Immature natural killer cell (primary cell): ENCODE data around the gene ST6GALNAC1. TPM values are rescaled to one million over a fixed set of nuclear protein-coding genes. Genes with fewer than 3 reads are reported as not detected.
"Not testable (repeated sequence)": the region's sequence is repeated elsewhere in the genome, so short reads cannot be mapped to it uniquely, and the experiment has no call there.

Source experiments
- DNase-seq, 3 donors: peaks; one replicate each; pipeline ENCODE4 v3.0.0; 2022; ENCODE audit warnings: mixed read lengths in 1 of 3
- H3K27ac Mint-ChIP-seq, 6 donors: one replicate each; pipeline ENCODE4 v1.8.0; 2020; ENCODE audit warnings: mixed read lengths in 6 of 6, mild to moderate bottlenecking in 5 of 6, inconsistent platforms in 4 of 6, moderate library complexity in 3 of 6
- H3K27me3 Mint-ChIP-seq, 3 donors: one replicate each; pipeline ENCODE4 v1.8.0; 2020 to 2021; ENCODE audit warnings: low read depth in 3 of 3, mild to moderate bottlenecking in 3 of 3, mixed read lengths in 3 of 3, moderate library complexity in 3 of 3, inconsistent platforms in 1 of 3
- H3K36me3 Mint-ChIP-seq, 3 donors: one replicate each; pipeline ENCODE4 v1.8.0; 2020; ENCODE audit warnings: mixed read lengths in 3 of 3, inconsistent platforms in 2 of 3, mild to moderate bottlenecking in 2 of 3
- H3K4me1 Mint-ChIP-seq, 2 donors: one replicate each; pipeline ENCODE4 v1.8.0; 2020; ENCODE audit warnings: inconsistent platforms in 2 of 2, mild to moderate bottlenecking in 2 of 2, mixed read lengths in 2 of 2, moderate library complexity in 1 of 2
- H3K4me3 Mint-ChIP-seq, 5 donors: one replicate each; pipeline ENCODE4 v1.8.0; 2020; ENCODE audit warnings: mild to moderate bottlenecking in 5 of 5, mixed read lengths in 5 of 5, inconsistent platforms in 3 of 5, moderate library complexity in 3 of 5
- H3K9me3 Mint-ChIP-seq, 6 donors: one replicate each; pipeline ENCODE4 v1.8.0; 2020; ENCODE audit warnings: mild to moderate bottlenecking in 6 of 6, mixed read lengths in 6 of 6, inconsistent platforms in 4 of 6, moderate library complexity in 3 of 6
- polyA plus RNA-seq, 3 donors: library from polyadenylated mRNA; unstranded; fragments of 300-500 nt; fragmentation: Illumina TruSeq; gene quantifications; one replicate each; pipeline ENCODE4 v1.2.3, GENCODE V29; 2021

Gene ST6GALNAC1
- polyA plus RNA-seq, 3 donors from 2014 or later: not detected

- Mint-ChIP-seq H3K36me3 (peaks cover 4 to 8% (median 4%) of the 10 kb centered on the region in 3 donors), H3K4me1 (no peaks in the 10 kb centered on the region), H3K27ac (no peak overlapping the region), H3K4me3 (no peak overlapping the region), H3K9me3 (peaks cover 5 to 9% (median 7%) of the 10 kb centered on the region in 6 donors), H3K27me3 (peaks cover 0 to 8% (median 6%) of the 10 kb centered on the region in 3 donors)
- DNase-seq: no peak
Measured at GRCh38 chr17:76645481-76645880, 1.9 kb upstream of the ST6GALNAC1 start.

- Mint-ChIP-seq H3K27ac (no peak overlapping the region), H3K4me3 (no peak overlapping the region), H3K36me3 (peaks cover 4 to 8% (median 4%) of the 10 kb centered on the region in 3 donors), H3K9me3 (peaks cover 5 to 9% (median 7%) of the 10 kb centered on the region in 6 donors), H3K4me1 (no peaks in the 10 kb centered on the region), H3K27me3 (peaks cover 0 to 8% (median 6%) of the 10 kb centered on the region in 3 donors)
- no peak for DNase-seq
Measured at GRCh38 chr17:76644995-76645394, 1.4 kb upstream of the ST6GALNAC1 start.

GRCh38 chr17:76642994-76643393, 563 bp downstream of the ST6GALNAC1 start:
- Mint-ChIP-seq H3K4me1 (no peaks in the 10 kb centered on the region), H3K4me3 (no peak overlapping the region), H3K9me3 (peaks cover 5 to 9% (median 6%) of the 10 kb centered on the region in 6 donors), H3K36me3 (peaks cover 4 to 8% (median 4%) of the 10 kb centered on the region in 3 donors), H3K27ac (no peak overlapping the region), H3K27me3 (peaks cover 0 to 9% (median 6%) of the 10 kb centered on the region in 3 donors)
- no peak for DNase-seq

GRCh38 chr17:76642032-76642561, 1.5 kb downstream of the ST6GALNAC1 start:
- Mint-ChIP-seq H3K27me3 (peaks cover 0 to 12% (median 8%) of the 10 kb centered on the region in 3 donors), H3K27ac (no peak overlapping the region), H3K4me3 (no peak overlapping the region), H3K36me3 (peaks cover 4 to 8% (median 4%) of the 10 kb centered on the region in 3 donors), H3K9me3 (peaks cover 5 to 9% (median 6%) of the 10 kb centered on the region in 6 donors), H3K4me1 (no peaks in the 10 kb centered on the region)
- DNase-seq: no peak

GRCh38 chr17:76641501-76641900, 2.1 kb downstream of the ST6GALNAC1 start:
- peaks cover 1 to 5% (median 4%) of the 10 kb centered on the region in 6 donors for H3K9me3 Mint-ChIP-seq
- H3K27me3 Mint-ChIP-seq: peaks cover 0 to 12% (median 8%) of the 10 kb centered on the region in 3 donors
- H3K36me3 Mint-ChIP-seq: peaks cover under 1 to 4% (median 1%) of the 10 kb centered on the region in 3 donors
- no peak overlapping the region for H3K4me3 Mint-ChIP-seq
- no peak for DNase-seq
- H3K27ac Mint-ChIP-seq: no peak overlapping the region
- H3K4me1 Mint-ChIP-seq: no peaks in the 10 kb centered on the region

GRCh38 chr17:76640550-76641380, 2.8 kb downstream of the ST6GALNAC1 start:
- Mint-ChIP-seq H3K36me3 (no peaks in the 10 kb centered on the region), H3K27ac (peak overlapping the region in 1 of 6 donors; percentile 46), H3K4me3 (no peak overlapping the region), H3K4me1 (no peaks in the 10 kb centered on the region), H3K27me3 (peaks cover 0 to 14% (median 5%) of the 10 kb centered on the region in 3 donors), H3K9me3 (no peaks in the 10 kb centered on the region)
- DNase-seq: no peak

- DNase-seq: no peak
- Mint-ChIP-seq H3K27ac (no peak overlapping the region), H3K4me1 (no peaks in the 10 kb centered on the region), H3K4me3 (no peak overlapping the region), H3K9me3 (no peaks in the 10 kb centered on the region), H3K27me3 (peaks cover 2 to 12% (median 5%) of the 10 kb centered on the region in 3 donors), H3K36me3 (no peaks in the 10 kb centered on the region)
Measured at GRCh38 chr17:76638263-76638662, 5.3 kb downstream of the ST6GALNAC1 start.

- not testable (repeated sequence) for H3K4me1 Mint-ChIP-seq, H3K36me3 Mint-ChIP-seq, H3K27ac Mint-ChIP-seq, DNase-seq, H3K27me3 Mint-ChIP-seq, H3K4me3 Mint-ChIP-seq, H3K9me3 Mint-ChIP-seq
Measured at GRCh38 chr17:76636486-76637206, 6.9 kb downstream of the ST6GALNAC1 start.

GRCh38 chr17:76635659-76636360, 7.7 kb downstream of the ST6GALNAC1 start:
- no peaks in the 10 kb centered on the region for H3K9me3 Mint-ChIP-seq
- peaks cover 0 to 10% of the 10 kb centered on the region in 2 donors for H3K4me1 Mint-ChIP-seq
- DNase-seq: no peak
- H3K36me3 Mint-ChIP-seq: no peaks in the 10 kb centered on the region
- H3K4me3 Mint-ChIP-seq: no peak overlapping the region
- no peak overlapping the region for H3K27ac Mint-ChIP-seq
- peaks cover 2 to 7% (median 5%) of the 10 kb centered on the region in 3 donors for H3K27me3 Mint-ChIP-seq

GRCh38 chr17:76635039-76635438, 8.5 kb downstream of the ST6GALNAC1 start:
- DNase-seq: no peak
- Mint-ChIP-seq H3K36me3 (no peaks in the 10 kb centered on the region), H3K4me1 (peaks cover 0 to 10% of the 10 kb centered on the region in 2 donors), H3K9me3 (no peaks in the 10 kb centered on the region), H3K27ac (no peak overlapping the region), H3K27me3 (peaks cover 2 to 7% (median 5%) of the 10 kb centered on the region in 3 donors), H3K4me3 (no peak overlapping the region)

GRCh38 chr17:76633628-76634328, 9.8 kb downstream of the ST6GALNAC1 start:
- no peaks in the 10 kb centered on the region for H3K9me3 Mint-ChIP-seq
- no peak overlapping the region for H3K27ac Mint-ChIP-seq

GRCh38 chr17:76631821-76632565, 11.6 kb downstream of the ST6GALNAC1 start:
- H3K9me3 Mint-ChIP-seq: no peaks in the 10 kb centered on the region
- peaks cover 2 to 5% (median 4%) of the 10 kb centered on the region in 3 donors for H3K27me3 Mint-ChIP-seq
- no peaks in the 10 kb centered on the region for H3K36me3 Mint-ChIP-seq
- DNase-seq: peak in 2 of 3 donors; percentile 30 to 49
- peak overlapping the region in 1 of 5 donors; percentile 27 for H3K4me3 Mint-ChIP-seq
- H3K27ac Mint-ChIP-seq: peak overlapping the region in 3 of 6 donors; percentile 21 to 64 (median 45)
- peaks cover 0 to 10% of the 10 kb centered on the region in 2 donors for H3K4me1 Mint-ChIP-seq

More at GRCh38 chr17:76633628-76634328, 9.8 kb downstream of the ST6GALNAC1 start:
- Mint-ChIP-seq H3K27me3 (peaks cover 2 to 7% (median 5%) of the 10 kb centered on the region in 3 donors), H3K4me1 (peaks cover 0 to 10% of the 10 kb centered on the region in 2 donors), H3K36me3 (no peaks in the 10 kb centered on the region), H3K4me3 (no peak overlapping the region)
- DNase-seq: no peak
